HUDEP-2 (cell line): Measurements from ENCODE around the gene FHIP1A.

Experiments used
- DNase-seq, 76 experiments: peaks; one replicate each; lab custom pipeline; 2025; ENCODE audit not compliant: unreplicated experiment in 76 of 76; lab: John Stamatoyannopoulos, UW

FHIP1A gene

GRCh38 chr4:151417164-151417571 is 8.2 kb downstream of the FHIP1A start:
- no peak for DNase-seq

- no peak for DNase-seq
Observed at GRCh38 chr4:151417766-151418376, 8.9 kb downstream of the FHIP1A start.

- no peak for DNase-seq
Observed at GRCh38 chr4:151418385-151418784, 9.4 kb downstream of the FHIP1A start.

- no peak for DNase-seq
Observed at GRCh38 chr4:151418856-151419255, 9.9 kb downstream of the FHIP1A start.

- no peak for DNase-seq
Observed at GRCh38 chr4:151420250-151420807, 11.4 kb downstream of the FHIP1A start.

- no peak for DNase-seq
Observed at GRCh38 chr4:151422854-151423253, 13.9 kb downstream of the FHIP1A start.

- no peak for DNase-seq
Observed at GRCh38 chr4:151426513-151426912, 17.5 kb downstream of the FHIP1A start.

GRCh38 chr4:151427266-151427665 is 18.3 kb downstream of the FHIP1A start:
- DNase-seq = no peak

GRCh38 chr4:151428346-151428745 is 19.4 kb downstream of the FHIP1A start:
- DNase-seq = no peak

GRCh38 chr4:151429957-151430570 is 21.1 kb downstream of the FHIP1A start:
- no peak for DNase-seq

GRCh38 chr4:151430740-151431457 is 21.9 kb downstream of the FHIP1A start:
- DNase-seq = no peak

- DNase-seq = no peak
Observed at GRCh38 chr4:151431728-151432127, 22.8 kb downstream of the FHIP1A start.

- DNase-seq = no peak
Observed at GRCh38 chr4:151432654-151433053, 23.7 kb downstream of the FHIP1A start.

GRCh38 chr4:151434183-151434860 is 25.3 kb downstream of the FHIP1A start:
- no peak for DNase-seq

GRCh38 chr4:151436093-151436518 is 27.1 kb downstream of the FHIP1A start:
- no peak for DNase-seq

GRCh38 chr4:151437505-151437904 is 28.5 kb downstream of the FHIP1A start:
- DNase-seq = no peak

- DNase-seq = no peak
Observed at GRCh38 chr4:151438154-151438553, 29.2 kb downstream of the FHIP1A start.

GRCh38 chr4:151439320-151439719 is 30.3 kb downstream of the FHIP1A start:
- no peak for DNase-seq

GRCh38 chr4:151442002-151442401 is 33.0 kb downstream of the FHIP1A start:
- no peak for DNase-seq

GRCh38 chr4:151443247-151443646 is 34.3 kb downstream of the FHIP1A start:
- no peak for DNase-seq

GRCh38 chr4:151443752-151444151 is 34.8 kb downstream of the FHIP1A start:
- no peak for DNase-seq
